HG03520 (cell line): ENCODE measurements around the gene TMEM169.

ENCODE experiments used
- ATAC-seq: cut with Tn5 transposase; IDR thresholded peaks from one replicate; pipeline ENCODE4 v1.9.1; 2021; ENCODE audit warnings: mild to moderate bottlenecking, moderate library complexity; ENCODE audit not compliant: unreplicated experiment

TMEM169 gene

GRCh38 chr2:216081487-216082116, at the start of gene TMEM169, which contains the start of gene PECR:
Gene TMEM169, plus strand, starts transcription at chr2:216081919. Its CDS starts 14,045 bp downstream, at chr2:216095964.
Gene PECR, minus strand, starts transcription at chr2:216081809. Its CDS starts 68 bp downstream, at chr2:216081741.
- peak; percentile 89 for ATAC-seq

- ATAC-seq, result peak; percentile 80
Observed at GRCh38 chr2:216031960-216032689, 49.6 kb upstream of the TMEM169 start.

GRCh38 chr2:216033403-216033802, 48.3 kb upstream of the TMEM169 start:
- no peak for ATAC-seq

- ATAC-seq, result no peak
Observed at GRCh38 chr2:216034065-216034464, 47.7 kb upstream of the TMEM169 start.

- ATAC-seq, result no peak
Observed at GRCh38 chr2:216039918-216040317, 41.8 kb upstream of the TMEM169 start.

- no peak for ATAC-seq
Observed at GRCh38 chr2:216041438-216041837, 40.3 kb upstream of the TMEM169 start.

- no peak for ATAC-seq
Observed at GRCh38 chr2:216043949-216044348, 37.8 kb upstream of the TMEM169 start.

GRCh38 chr2:216044883-216045486, 36.7 kb upstream of the TMEM169 start:
- ATAC-seq, result peak; percentile 97

- ATAC-seq, result no peak
Observed at GRCh38 chr2:216047397-216047796, 34.3 kb upstream of the TMEM169 start.

- no peak for ATAC-seq
Observed at GRCh38 chr2:216049452-216049851, 32.3 kb upstream of the TMEM169 start.

- ATAC-seq, result no peak
Observed at GRCh38 chr2:216051350-216051749, 30.4 kb upstream of the TMEM169 start.

- no peak for ATAC-seq
Observed at GRCh38 chr2:216052420-216052819, 29.3 kb upstream of the TMEM169 start.

- no peak for ATAC-seq
Observed at GRCh38 chr2:216055680-216056079, 26.0 kb upstream of the TMEM169 start.

- peak; percentile 46 for ATAC-seq
Observed at GRCh38 chr2:216056739-216057138, 25.0 kb upstream of the TMEM169 start.

- ATAC-seq, result peak; percentile 75
Observed at GRCh38 chr2:216057688-216058193, 24.0 kb upstream of the TMEM169 start.

GRCh38 chr2:216059233-216059834, 22.4 kb upstream of the TMEM169 start:
- ATAC-seq, result no peak

- no peak for ATAC-seq
Observed at GRCh38 chr2:216064014-216064630, 17.6 kb upstream of the TMEM169 start.

GRCh38 chr2:216064665-216065064, 17.1 kb upstream of the TMEM169 start:
- ATAC-seq, result no peak

GRCh38 chr2:216066230-216066629, 15.5 kb upstream of the TMEM169 start:
- ATAC-seq, result no peak

GRCh38 chr2:216069028-216069427, 12.7 kb upstream of the TMEM169 start:
- no peak for ATAC-seq

GRCh38 chr2:216070195-216070594, 11.5 kb upstream of the TMEM169 start:
- no peak for ATAC-seq
